ENCODE results near the gene ARHGEF1.

DNA sequence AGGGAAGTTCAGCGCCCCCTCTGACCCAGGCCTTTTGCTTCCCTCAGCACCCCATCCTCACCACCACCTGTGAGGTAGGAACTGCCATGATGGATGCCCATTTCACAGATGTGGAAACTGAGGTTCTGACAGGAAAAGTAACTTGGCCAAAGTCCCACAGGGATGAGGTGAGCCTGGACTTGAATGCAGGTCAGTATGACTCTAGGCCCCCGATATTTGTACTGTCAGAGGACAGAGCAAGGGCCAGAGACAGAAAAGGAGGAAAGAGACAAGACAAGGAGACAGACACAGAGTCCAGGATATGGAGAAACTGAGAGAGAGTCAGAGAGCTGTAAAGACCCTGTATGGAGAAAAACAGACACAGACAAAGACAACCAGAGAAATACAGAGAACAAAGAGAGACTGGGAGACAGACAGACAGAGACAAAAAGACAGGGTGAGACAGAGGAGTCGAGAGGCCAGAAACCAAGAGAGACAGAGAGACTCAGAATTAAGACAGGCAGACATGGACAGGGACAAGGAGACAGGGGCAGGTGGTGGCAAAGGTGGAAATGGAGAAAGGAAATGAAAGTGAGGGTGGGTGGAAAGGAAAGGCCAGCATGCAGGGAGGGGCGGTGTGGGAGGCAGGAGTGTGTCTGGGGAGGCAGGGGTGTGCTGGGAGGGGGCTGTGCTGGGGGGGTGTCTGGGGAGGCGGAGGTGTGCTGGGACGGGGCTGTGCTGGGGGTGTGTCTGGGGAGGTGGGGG lies 40.2 kb downstream of the ARHGEF1 start:
- TF ChIP-seq, protein P1, sequence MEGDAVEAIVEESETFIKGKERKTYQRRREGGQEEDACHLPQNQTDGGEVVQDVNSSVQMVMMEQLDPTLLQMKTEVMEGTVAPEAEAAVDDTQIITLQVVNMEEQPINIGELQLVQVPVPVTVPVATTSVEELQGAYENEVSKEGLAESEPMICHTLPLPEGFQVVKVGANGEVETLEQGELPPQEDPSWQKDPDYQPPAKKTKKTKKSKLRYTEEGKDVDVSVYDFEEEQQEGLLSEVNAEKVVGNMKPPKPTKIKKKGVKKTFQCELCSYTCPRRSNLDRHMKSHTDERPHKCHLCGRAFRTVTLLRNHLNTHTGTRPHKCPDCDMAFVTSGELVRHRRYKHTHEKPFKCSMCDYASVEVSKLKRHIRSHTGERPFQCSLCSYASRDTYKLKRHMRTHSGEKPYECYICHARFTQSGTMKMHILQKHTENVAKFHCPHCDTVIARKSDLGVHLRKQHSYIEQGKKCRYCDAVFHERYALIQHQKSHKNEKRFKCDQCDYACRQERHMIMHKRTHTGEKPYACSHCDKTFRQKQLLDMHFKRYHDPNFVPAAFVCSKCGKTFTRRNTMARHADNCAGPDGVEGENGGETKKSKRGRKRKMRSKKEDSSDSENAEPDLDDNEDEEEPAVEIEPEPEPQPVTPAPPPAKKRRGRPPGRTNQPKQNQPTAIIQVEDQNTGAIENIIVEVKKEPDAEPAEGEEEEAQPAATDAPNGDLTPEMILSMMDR (IDR thresholded peaks at IDR 0.05): no peak
- TF ChIP-seq ZFX (IDR thresholded peaks at IDR 0.05; ENCODE audit: borderline replicate concordance): no peak
